DOHH2 (cell line): ENCODE measurements around the gene CSNK1G2.

Experiments
- H3F3A ChIP-seq: fragments of 200-600 bp; sonication (generic), shearing (Covaris generic); 2 replicates; pipeline ENCODE4 v1.6.0; 2016; ENCODE audit warnings: antibody characterized with exemption, mild to moderate bottlenecking; ENCODE audit not compliant: control insufficient read depth, insufficient read depth
- H3K27ac ChIP-seq: fragments of 200-600 bp; sonication (generic); 2 replicates; pipeline ENCODE4 v1.5.1; 2014; ENCODE audit warnings: low read depth, mild to moderate bottlenecking, low read length, moderate library complexity
- H3K27me3 ChIP-seq: fragments of 200-600 bp; sonication (generic); 2 replicates; pipeline ENCODE4 v1.6.1; 2014; ENCODE audit warnings: mild to moderate bottlenecking, low read length, mixed read lengths; ENCODE audit not compliant: control insufficient read depth
- H3K36me3 ChIP-seq: fragments of 200-600 bp; sonication (generic); 2 replicates; pipeline ENCODE4 v1.6.1; 2014; ENCODE audit warnings: mild to moderate bottlenecking, low read length, moderate library complexity, mixed read lengths; ENCODE audit not compliant: control insufficient read depth
- H3K4me1 ChIP-seq: fragments of 200-600 bp; sonication (generic); 2 replicates; pipeline ENCODE4 v1.6.1; 2014; ENCODE audit warnings: mild to moderate bottlenecking, low read length, mixed read lengths; ENCODE audit not compliant: control insufficient read depth
- H3K4me2 ChIP-seq: fragments of 200-600 bp; sonication (generic); 2 replicates; pipeline ENCODE4 v1.6.0; 2014; ENCODE audit warnings: mild to moderate bottlenecking, low read length, moderate library complexity
- H3K4me3 ChIP-seq: fragments of 200-600 bp; sonication (generic); 2 replicates; pipeline ENCODE4 v1.5.1; 2014; ENCODE audit warnings: mild to moderate bottlenecking, low read length, mixed read lengths
- H3K79me2 ChIP-seq: fragments of 200-600 bp; sonication (generic); 2 replicates; pipeline ENCODE4 v1.6.1; 2014; ENCODE audit warnings: mild to moderate bottlenecking, low read length, mixed read lengths; ENCODE audit not compliant: control insufficient read depth
- H3K9me2 ChIP-seq: fragments of 200-600 bp; sonication (generic); replicated peaks from 2 replicates; pipeline ENCODE4 v1.6.1; 2014; ENCODE audit warnings: mild to moderate bottlenecking, low read length, mixed read lengths; ENCODE audit not compliant: control insufficient read depth
- H3K9me3 ChIP-seq: fragments of 200-600 bp; sonication (generic); 2 replicates; pipeline ENCODE4 v1.6.1; 2014; ENCODE audit warnings: antibody characterized with exemption, low read length, mixed read lengths; ENCODE audit not compliant: control insufficient read depth, insufficient read depth
- H4K20me1 ChIP-seq: fragments of 200-600 bp; sonication (generic); 2 replicates; pipeline ENCODE4 v1.6.0; 2014; ENCODE audit warnings: low read depth, mild to moderate bottlenecking, antibody characterized with exemption, low read length, moderate library complexity; ENCODE audit not compliant: control insufficient read depth, insufficient read depth
- CTCF ChIP-seq: fragments of 200-600 bp; sonication (generic); IDR thresholded peaks from one replicate; pipeline ENCODE4 v1.5.1; 2014; ENCODE audit warnings: antibody characterized with exemption, mild to moderate bottlenecking, low read depth, low read length; ENCODE audit not compliant: poor library complexity, severe bottlenecking
- EZH2phosphoT487 ChIP-seq: fragments of 200-600 bp; sonication (generic); IDR thresholded peaks from 2 replicates; pipeline ENCODE4 v1.6.1; 2017; ENCODE audit warnings: borderline replicate concordance, mild to moderate bottlenecking, antibody characterized with exemption, low read length, moderate library complexity, mixed read lengths

Gene CSNK1G2

GRCh38 chr19:1980091-1980808, 39.3 kb downstream of the CSNK1G2 start:
- H4K20me1 ChIP-seq, result no peaks in the 10 kb centered on the region
- TF ChIP-seq EZH2phosphoT487 (no peak), CTCF (no peak)
- no peaks in the 10 kb centered on the region for H3K9me2 ChIP-seq
- no peaks in the 10 kb centered on the region for H3K9me3 ChIP-seq
- no peaks in the 10 kb centered on the region for H3F3A ChIP-seq
- no peaks in the 10 kb centered on the region for H3K4me1 ChIP-seq
- H3K4me2 ChIP-seq, result no peak overlapping the region
- H3K27ac ChIP-seq, result no peak overlapping the region
- peaks cover 48% of the 10 kb centered on the region for H3K36me3 ChIP-seq
- H3K79me2 ChIP-seq, result peaks cover 14% of the 10 kb centered on the region
- H3K27me3 ChIP-seq, result no peaks in the 10 kb centered on the region
- H3K4me3 ChIP-seq, result no peak overlapping the region

GRCh38 chr19:1980809-1981181, 39.8 kb downstream of the CSNK1G2 start:
- H3K27me3 ChIP-seq, result no peaks in the 10 kb centered on the region
- peaks cover 49% of the 10 kb centered on the region for H3K36me3 ChIP-seq
- no peaks in the 10 kb centered on the region for H3K4me1 ChIP-seq

GRCh38 chr19:1981253-1981652, 40.3 kb downstream of the CSNK1G2 start:
- no peaks in the 10 kb centered on the region for H4K20me1 ChIP-seq
- no peak for TF ChIP-seq EZH2phosphoT487
- TF ChIP-seq CTCF, result no peak
- H3F3A ChIP-seq, result no peaks in the 10 kb centered on the region
- H3K9me2 ChIP-seq, result no peaks in the 10 kb centered on the region
- peaks cover 4% of the 10 kb centered on the region for H3K79me2 ChIP-seq
- no peaks in the 10 kb centered on the region for H3K9me3 ChIP-seq
- no peak overlapping the region for H3K27ac ChIP-seq
- no peak overlapping the region for H3K4me2 ChIP-seq
- H3K36me3 ChIP-seq, result peaks cover 49% of the 10 kb centered on the region
- no peaks in the 10 kb centered on the region for H3K27me3 ChIP-seq
- H3K4me1 ChIP-seq, result no peaks in the 10 kb centered on the region
- no peak overlapping the region for H3K4me3 ChIP-seq

More at GRCh38 chr19:1980809-1981181, 39.8 kb downstream of the CSNK1G2 start:
- no peaks in the 10 kb centered on the region for H4K20me1 ChIP-seq
- no peaks in the 10 kb centered on the region for H3K9me3 ChIP-seq
- no peaks in the 10 kb centered on the region for H3F3A ChIP-seq
- no peak overlapping the region for H3K4me2 ChIP-seq
- no peak overlapping the region for H3K27ac ChIP-seq
- no peaks in the 10 kb centered on the region for H3K9me2 ChIP-seq
- peaks cover 9% of the 10 kb centered on the region for H3K79me2 ChIP-seq
- TF ChIP-seq CTCF (no peak), EZH2phosphoT487 (no peak)
- no peak overlapping the region for H3K4me3 ChIP-seq
